ENCODE results near the gene POLE.

GRCh38 chr12:132703641-132704040 is 16.5 kb upstream of the POLE start:
- TF ChIP-seq CTCF (IDR thresholded peaks at IDR 0.05), result no peak
- TF ChIP-seq JUN (CRISPR knock-in tag; IDR thresholded peaks at IDR 0.05), result no peak
- no peak for TF ChIP-seq ATF3 (CRISPR knock-in tag; conservative IDR thresholded peaks at IDR 0.05)
- no peak for TF ChIP-seq HMGXB4 (CRISPR knock-in tag; IDR thresholded peaks at IDR 0.05)
- no peak for TF ChIP-seq SP1 (CRISPR knock-in tag; conservative IDR thresholded peaks at IDR 0.05)
- TF ChIP-seq, protein P1, sequence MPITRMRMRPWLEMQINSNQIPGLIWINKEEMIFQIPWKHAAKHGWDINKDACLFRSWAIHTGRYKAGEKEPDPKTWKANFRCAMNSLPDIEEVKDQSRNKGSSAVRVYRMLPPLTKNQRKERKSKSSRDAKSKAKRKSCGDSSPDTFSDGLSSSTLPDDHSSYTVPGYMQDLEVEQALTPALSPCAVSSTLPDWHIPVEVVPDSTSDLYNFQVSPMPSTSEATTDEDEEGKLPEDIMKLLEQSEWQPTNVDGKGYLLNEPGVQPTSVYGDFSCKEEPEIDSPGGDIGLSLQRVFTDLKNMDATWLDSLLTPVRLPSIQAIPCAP (CRISPR knock-in tag; IDR thresholded peaks at IDR 0.05), result no peak
- no peak for TF ChIP-seq TEAD4 (CRISPR knock-in tag; IDR thresholded peaks at IDR 0.05)
- TF ChIP-seq ZNF219 (CRISPR knock-in tag; IDR thresholded peaks at IDR 0.05; ENCODE audit: borderline replicate concordance), result no peak
- no peak for TF ChIP-seq NFYB (CRISPR knock-in tag; conservative IDR thresholded peaks at IDR 0.05; ENCODE audit: low read depth)
- no peak for TF ChIP-seq NFE2L1 (CRISPR knock-in tag; IDR thresholded peaks at IDR 0.05)

Measured in WTC11 (cell line).